Choroid plexus epithelial cell (primary cell): ENCODE measurements around the gene TMEM203.

Experiments used
- DNase-seq: peaks from one replicate; pipeline ENCODE4 v3.0.0-alpha.2; 2010; ENCODE audit warnings: low read depth
- H3K4me3 ChIP-seq: 2 replicates; pipeline ENCODE4 v1.5.1; 2011; ENCODE audit warnings: low read depth, mild to moderate bottlenecking, control low read depth, low read length, moderate library complexity
- CTCF ChIP-seq: conservative IDR thresholded peaks from 2 replicates; pipeline ENCODE4 v1.5.1; 2011; ENCODE audit warnings: low read depth, mild to moderate bottlenecking, control low read depth, inconsistent platforms, low read length, moderate library complexity

TMEM203 gene

DNA sequence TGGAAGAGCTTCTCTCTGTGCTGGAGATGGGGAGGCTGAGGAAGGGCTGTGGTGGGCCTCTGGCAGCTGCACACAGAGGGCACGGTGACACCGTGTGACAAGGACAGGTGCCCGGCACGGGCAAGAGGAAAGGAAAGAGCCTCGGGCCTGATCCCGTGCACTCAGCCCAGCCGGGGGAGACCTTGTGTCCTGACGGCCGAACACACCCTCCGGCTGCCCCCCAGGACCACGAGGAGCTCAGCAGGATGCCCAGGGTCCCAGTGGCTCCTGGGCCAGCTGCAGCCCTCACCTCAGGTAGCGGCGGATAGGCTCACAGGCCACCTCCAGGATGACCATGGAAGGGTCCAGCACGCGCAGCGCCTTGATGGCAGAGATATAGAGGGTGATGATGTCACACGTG, 22.6 kb downstream of the TMEM203 start:
- no peak for DNase-seq
- TF ChIP-seq CTCF = no peak
- H3K4me3 ChIP-seq = no peak overlapping the region

- no peak for TF ChIP-seq CTCF
- no peak for DNase-seq
Observed at GRCh38 chr9:137181680-137182079, 23.8 kb downstream of the TMEM203 start.

DNA sequence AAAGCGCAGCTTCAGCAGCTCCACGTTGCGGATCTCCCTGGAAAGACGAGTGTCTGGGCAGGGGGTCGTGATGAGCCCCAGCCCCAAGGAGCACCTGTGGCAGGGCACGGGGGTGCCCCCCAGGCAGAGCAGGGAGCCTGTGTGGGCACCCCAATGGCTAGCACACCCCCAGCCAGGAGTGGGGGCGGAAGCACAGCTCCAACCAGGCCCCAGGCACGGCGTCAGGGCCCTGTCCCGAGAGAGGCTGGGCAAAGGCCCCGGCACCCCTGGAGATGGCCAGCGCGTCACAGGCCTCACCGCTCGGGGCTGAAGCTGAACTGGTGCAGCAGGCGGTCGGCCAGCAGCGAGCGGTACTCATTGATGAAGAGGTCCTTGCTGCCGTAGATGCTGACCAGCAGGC, 25.0 kb downstream of the TMEM203 start:
- no peak for TF ChIP-seq CTCF
- no peak overlapping the region for H3K4me3 ChIP-seq
- DNase-seq = no peak

More at GRCh38 chr9:137181680-137182079, 23.8 kb downstream of the TMEM203 start:
- no peak overlapping the region for H3K4me3 ChIP-seq

DNA sequence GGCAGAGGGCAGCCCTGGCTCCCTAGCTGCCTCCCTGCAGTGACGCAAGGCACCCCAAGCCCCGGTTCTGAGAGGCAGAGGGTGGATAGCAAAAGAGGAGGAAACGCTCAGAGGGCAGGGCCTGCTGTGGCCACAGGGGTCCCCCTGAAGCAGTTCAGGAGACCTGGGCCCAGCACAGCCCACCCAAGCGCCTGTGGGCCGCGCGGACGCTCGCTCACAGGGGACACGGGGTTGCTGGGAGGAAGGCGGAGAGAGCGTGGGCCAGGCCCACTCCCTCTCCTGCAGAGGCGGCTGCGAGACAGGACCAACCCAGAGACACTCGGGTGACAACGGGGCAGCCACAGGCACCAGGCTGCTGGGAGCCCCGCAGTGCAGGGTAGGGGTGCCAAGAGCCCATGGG, 25.7 kb downstream of the TMEM203 start:
- no peak overlapping the region for H3K4me3 ChIP-seq
- no peak for DNase-seq
- no peak for TF ChIP-seq CTCF

DNA sequence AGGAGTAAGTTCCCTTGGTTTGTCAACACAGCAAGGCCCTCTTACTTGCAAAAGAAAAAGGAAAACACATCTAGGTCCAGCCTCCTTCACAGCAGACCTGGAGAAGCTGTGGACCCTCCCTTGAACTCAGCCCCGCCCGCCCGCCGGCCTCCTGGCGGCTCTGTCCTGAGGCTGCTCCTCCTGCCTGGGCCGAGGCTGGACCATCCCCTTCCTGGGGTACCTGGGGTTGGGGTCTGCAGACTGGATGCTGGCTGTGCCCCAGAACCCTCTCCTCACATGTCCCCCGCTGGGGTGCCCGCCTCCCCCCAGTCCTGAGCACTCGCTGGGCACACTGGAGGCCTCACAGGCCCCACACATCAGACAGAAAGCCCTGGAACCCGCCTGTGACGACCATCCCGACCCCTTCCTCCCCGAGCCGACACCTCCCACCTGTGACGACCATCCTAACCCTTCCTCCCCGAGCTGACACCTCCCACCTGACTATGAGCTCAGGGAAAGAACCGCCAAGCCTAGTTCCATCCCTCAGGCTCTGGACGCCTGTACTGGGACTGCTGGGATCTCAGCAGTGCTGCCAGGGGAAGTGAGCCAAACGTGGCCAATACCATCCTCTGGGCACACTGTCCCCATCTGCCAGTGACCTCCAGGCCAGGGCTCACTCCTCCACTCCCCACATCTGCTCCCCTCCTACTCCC, 26.4 kb downstream of the TMEM203 start:
- no peak overlapping the region for H3K4me3 ChIP-seq
- DNase-seq = no peak
- TF ChIP-seq CTCF = no peak

- DNase-seq = no peak
- TF ChIP-seq CTCF = no peak
Observed at GRCh38 chr9:137178201-137178938, 27.1 kb downstream of the TMEM203 start.

More at GRCh38 chr9:137178201-137178938, 27.1 kb downstream of the TMEM203 start:
- H3K4me3 ChIP-seq = no peak overlapping the region
